Upper lobe of left lung (tissue), 4 donors: Measurements from ENCODE around the gene TGIF2LY.
"Not testable (repeated sequence)": the region's sequence is repeated elsewhere in the genome, so short reads cannot be mapped to it uniquely, and the experiment has no call there.

ENCODE experiments used
- EP300 ChIP-seq, 4 donors: sonication (generic); formaldehyde crosslinking; IDR thresholded peaks; one replicate each; pipeline ENCODE4 v1.5.1; 2017; ENCODE audit warnings: antibody characterized with exemption in 4 of 4, control low read depth in 2 of 4
- POLR2A ChIP-seq, 4 donors: fragments of 450-650 bp; IDR thresholded peaks; one replicate each; pipeline ENCODE4 v1.5.1; 2016 to 2017; ENCODE audit warnings: antibody characterized with exemption in 4 of 4, mild to moderate bottlenecking in 2 of 4
- POLR2AphosphoS5 ChIP-seq, 2 donors: sonication (generic); formaldehyde crosslinking; IDR thresholded peaks; one replicate each; pipeline ENCODE4 v1.5.1; 2017; ENCODE audit warnings: antibody characterized with exemption in 2 of 2
- TF ChIP-seq, protein P1 (sequence below), 6 experiments: fragments of 450-650 bp in 4 of 6; fragments of 200-600 bp in 2 of 6; sonication (generic) in 2 of 6; IDR thresholded peaks; one replicate each; pipeline ENCODE4 v1.5.1; 2016 to 2019; ENCODE audit warnings: antibody characterized with exemption in 6 of 6

DNA sequence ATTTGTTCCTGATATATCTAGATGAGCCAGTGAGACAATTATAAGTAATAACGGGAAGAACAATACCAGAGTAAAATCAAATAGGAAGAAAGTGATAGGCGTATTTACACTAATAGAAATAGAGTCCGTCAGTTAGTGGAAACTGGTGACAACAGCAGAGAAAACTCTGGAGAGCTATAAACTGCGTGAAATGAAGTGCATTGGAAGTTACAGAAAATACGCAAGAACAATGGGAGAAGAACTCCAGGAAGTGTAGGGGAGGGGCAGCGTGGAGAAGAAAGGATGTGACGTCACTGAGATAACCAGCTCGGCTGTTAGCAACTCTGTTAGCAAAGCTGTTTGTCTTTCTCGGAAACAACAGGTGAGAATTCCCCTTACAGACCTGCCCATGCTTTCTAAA lies at the start of gene TGIF2LY:
- TF ChIP-seq, protein P1, sequence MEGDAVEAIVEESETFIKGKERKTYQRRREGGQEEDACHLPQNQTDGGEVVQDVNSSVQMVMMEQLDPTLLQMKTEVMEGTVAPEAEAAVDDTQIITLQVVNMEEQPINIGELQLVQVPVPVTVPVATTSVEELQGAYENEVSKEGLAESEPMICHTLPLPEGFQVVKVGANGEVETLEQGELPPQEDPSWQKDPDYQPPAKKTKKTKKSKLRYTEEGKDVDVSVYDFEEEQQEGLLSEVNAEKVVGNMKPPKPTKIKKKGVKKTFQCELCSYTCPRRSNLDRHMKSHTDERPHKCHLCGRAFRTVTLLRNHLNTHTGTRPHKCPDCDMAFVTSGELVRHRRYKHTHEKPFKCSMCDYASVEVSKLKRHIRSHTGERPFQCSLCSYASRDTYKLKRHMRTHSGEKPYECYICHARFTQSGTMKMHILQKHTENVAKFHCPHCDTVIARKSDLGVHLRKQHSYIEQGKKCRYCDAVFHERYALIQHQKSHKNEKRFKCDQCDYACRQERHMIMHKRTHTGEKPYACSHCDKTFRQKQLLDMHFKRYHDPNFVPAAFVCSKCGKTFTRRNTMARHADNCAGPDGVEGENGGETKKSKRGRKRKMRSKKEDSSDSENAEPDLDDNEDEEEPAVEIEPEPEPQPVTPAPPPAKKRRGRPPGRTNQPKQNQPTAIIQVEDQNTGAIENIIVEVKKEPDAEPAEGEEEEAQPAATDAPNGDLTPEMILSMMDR (IDR thresholded peaks at IDR 0.05): not testable (repeated sequence)
- TF ChIP-seq EP300, POLR2A, POLR2AphosphoS5 (IDR thresholded peaks at IDR 0.05): not testable (repeated sequence)
